SKM-1 (cell line): ENCODE data around the gene NFIB.

Source experiments
- DNase-seq: peaks from one replicate; lab custom pipeline; 2025; ENCODE audit not compliant: unreplicated experiment; lab: John Stamatoyannopoulos, UW

Gene NFIB

DNA sequence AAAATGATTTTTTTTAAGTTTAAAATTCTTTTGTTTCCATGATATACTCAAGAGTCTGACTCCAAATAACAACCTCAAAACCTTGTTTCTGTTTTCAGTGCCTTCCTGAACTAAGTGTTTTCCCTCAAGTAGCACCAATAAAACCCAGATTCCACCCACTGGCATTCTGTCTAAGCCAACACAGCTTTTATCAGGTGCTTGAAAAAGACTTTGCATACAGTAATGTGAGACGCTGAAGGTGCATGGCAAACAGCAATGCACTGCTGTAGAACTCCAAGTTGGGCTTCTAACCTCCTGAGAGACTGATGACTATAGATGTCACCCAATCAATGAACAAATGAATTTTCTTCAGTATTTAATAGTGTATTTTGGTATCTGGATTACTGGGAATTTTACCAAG, 95.7 kb downstream of the NFIB start:
- no peak for DNase-seq

DNA sequence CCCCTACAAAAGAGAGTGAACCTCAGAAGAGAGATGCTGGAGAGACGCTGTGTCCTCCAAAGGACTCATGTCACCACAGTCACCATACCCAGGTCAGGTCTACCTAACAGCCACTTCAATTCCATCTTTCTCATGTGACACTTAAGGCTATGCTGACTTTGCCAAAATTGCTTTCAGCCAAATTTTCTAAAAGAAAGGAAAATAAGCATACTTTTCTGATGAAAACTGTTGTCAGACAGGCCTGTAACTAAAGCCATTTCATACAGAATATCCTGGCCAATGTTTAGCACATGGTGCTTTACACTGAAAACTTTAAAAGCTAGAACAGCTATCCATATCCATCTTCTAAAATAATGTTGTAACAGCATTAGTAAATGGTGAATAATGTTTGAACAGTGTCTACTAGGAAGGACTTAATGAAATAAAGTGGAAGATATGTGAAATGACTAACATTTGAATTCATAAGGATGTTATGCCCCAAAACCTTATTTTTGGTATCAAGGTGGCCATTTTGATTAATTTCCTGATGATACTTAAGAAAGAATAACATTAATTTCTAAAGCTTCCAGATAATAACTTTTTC, 97.2 kb downstream of the NFIB start:
- no peak for DNase-seq

DNA sequence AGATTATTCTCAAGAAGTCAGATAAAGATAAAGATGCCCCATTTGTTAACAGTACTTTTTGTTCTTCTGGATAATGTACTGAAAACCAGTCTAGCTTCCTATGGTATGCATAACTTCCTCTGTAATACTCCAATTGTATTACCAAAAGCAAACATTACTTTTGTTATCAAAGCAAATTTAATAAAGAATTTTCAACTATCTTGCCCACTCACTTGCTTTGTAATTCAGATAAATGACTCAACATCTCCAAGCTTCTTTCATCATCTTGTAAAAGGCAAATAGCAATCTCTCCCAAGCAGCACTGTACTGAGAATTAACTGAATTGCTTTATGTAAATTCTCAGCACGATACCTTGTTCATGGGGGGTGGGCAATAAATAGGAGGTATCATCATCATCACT, 98.3 kb downstream of the NFIB start:
- no peak for DNase-seq

DNA sequence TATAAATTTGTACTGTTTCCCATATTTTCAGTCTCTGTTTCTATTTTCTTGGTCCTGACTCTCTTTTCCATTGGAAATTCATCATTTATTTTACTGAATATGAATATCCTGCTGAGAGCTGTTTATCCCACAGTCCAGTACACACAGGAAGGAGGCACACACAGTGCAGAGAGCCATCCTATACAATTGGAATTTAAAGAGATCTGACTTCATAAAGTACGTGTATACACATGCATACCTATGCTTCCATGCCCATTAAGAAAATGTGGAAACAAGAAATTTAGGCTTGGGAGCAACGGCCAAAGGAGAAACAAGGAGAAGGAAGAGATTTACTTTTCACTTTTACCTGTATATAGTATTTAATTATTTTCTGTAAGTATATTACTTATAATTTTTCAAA, 99.2 kb downstream of the NFIB start:
- no peak for DNase-seq

DNA sequence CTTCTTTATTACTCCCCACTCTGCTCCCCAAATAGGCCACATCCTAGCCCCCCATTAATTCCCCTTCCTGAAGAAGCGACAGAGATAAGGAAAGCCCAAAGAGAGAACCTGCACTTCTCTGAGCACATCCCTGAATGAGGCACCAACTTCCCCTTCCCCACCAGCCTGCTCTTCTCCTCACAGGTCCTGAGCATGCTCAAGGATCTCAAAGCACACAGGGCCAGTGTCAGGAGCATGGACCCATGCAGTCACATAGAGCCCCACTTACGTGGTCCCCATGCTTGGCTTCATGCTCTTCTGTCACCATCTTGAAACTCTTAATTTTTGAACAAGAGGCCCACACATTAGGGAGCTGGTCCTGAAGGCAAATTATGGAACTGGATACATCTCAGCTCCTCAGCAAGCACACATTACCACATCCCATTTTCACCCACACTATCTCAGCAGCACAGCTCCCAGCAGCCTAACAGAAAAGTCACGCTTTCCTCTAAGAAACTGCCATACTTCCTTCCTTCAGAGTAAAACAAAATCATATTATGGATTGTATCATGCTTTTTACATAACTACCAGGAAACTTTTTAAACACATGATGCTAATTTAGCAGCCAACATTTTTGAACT, 99.8 kb downstream of the NFIB start:
- no peak for DNase-seq

DNA sequence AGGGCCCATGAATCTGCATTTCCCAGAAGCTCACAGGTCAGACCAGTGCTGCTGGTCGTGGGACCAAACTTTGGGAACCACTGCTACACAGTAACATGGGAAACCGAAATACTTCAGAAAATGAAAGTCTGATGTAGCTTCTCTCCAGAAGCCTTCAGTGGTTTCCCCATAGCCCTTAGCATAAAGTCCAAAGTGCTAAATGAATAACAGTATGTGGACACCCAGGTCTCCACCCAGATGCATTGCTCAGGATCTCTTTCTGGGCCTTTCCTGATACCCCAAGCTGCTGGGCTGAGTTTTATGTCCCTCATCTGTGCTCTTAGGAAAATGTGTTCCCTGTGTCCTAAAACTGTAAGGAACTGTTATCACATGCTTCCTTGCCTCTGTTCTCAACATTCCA, 100.4 kb downstream of the NFIB start:
- no peak for DNase-seq

DNA sequence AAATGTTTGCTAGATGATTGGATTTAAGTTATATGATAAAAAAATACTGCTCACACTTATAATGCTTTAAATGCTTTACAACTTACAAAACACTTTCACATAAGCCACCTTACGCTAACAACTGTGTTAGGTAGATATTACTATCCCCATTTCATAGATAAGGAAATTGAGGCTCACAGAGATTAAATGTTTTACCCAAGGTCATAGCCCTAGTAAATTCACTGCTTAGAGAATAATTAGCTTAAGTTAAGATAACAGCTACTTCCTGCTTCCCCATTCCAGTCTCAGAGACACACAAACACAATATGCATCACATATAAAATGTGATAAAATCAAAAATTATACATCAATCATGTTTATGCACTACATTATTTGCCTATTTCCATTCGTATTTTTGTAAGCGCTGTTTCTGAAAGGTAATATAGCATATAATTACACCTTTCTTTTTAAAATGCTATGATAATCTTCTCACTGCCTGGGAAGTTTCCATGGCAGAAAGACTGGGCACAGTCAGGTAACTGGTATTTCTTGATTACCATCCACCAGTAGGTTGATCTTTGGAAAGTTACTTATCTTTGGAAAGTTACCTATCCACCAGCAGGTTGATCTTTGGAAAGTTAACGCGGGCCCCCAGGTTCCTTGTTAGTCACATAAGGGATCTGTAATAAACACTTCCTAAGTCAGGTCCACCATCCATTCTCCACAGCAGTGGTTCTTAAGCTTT, 101.1 kb downstream of the NFIB start:
- DNase-seq: no peak

DNA sequence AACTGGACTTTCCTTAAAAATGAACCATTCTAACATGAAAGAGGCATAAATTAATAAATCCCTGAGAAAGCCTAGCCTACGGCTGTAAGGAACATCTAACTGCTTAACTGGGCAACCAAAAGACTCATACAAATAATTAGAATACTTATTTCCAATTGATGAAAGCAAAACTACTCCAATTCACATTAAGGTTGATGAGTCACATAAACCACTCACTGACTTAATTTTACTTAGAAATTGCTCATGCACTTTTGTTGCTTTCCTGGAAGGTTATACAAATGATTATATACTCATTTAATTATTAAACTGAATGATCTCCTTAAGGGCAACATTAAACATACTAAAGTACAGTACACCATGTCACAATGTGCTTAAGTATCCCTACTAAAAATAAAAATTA, 101.9 kb downstream of the NFIB start:
- DNase-seq: no peak

DNA sequence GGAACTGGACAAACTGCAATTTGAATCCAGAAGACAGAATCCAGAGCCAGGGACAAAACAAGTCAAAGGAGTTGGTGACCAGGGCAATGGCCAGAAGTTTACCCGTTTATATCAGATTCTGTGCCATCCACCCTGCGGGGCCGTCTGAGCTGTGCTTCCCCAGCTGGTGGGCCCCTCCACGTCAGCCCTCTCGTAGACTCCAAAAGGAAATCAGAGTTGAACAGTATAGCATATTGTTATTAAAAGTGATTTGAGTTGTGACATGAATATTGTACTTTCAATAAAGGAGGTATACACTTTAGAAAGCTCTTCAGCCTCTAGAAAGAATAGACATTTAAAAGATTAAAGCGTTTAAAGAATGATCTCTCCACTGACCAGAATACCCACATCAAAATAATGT, 102.4 kb downstream of the NFIB start:
- no peak for DNase-seq

DNA sequence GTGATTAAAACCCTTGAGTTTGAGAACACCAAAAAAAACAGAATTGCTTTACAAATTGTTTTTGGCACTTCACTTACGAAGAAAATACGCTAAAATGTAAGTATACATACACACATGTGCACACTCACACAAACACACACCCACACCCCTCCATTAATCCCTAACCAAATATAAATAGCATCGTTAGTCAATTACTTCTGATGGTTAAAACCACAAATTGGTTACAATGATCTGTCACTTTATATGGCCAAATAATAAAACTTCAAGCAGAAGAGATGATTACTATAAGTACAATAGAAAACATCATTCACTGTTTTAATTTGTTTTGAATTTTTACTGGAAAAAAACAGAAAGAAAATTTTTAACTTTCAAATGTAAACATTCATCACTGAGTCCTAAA, 103.5 kb downstream of the NFIB start:
- DNase-seq: no peak

DNA sequence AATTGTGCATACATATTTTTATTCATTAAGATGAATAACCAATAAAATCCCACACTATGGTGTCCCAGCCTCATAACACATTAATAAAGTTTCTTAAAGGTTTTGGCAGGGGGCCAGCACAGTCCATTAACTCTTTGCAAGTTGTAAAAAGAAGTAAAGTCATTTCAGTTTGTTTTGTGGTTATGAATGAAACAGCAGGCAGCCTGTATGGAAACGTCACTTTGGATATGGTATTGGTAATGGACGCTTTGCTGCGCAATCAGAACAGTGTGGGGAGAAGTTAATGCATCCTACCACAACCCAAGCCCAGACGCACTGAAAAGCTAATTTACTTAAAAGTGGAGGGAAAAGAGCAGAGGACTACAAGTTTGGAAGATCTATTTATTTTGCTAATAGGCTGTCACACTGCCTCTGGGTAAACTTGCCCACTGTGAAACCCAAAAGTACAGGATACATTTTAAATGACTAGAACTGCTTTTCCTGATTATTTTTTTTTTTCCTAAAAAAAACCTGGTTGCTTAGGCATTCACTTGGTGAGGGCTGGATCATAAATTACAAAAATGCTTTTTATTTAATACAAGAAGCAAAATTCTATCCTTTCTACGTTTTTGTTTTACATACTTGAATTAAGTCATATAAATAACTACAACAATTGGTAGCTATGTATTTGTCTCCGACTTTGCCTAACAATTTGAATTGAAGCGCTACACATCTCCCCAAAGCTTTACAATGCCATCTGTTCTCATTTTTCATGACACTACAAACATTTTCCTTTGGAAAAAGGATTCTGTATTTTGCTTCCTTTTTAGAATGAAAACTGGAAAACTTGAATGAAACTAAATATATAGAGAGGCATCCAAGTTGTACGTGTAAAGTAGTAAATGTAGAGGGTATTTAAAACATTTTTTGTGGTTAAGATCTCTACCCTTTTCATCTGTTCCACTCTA, 104.3 kb downstream of the NFIB start:
- DNase-seq: no peak

DNA sequence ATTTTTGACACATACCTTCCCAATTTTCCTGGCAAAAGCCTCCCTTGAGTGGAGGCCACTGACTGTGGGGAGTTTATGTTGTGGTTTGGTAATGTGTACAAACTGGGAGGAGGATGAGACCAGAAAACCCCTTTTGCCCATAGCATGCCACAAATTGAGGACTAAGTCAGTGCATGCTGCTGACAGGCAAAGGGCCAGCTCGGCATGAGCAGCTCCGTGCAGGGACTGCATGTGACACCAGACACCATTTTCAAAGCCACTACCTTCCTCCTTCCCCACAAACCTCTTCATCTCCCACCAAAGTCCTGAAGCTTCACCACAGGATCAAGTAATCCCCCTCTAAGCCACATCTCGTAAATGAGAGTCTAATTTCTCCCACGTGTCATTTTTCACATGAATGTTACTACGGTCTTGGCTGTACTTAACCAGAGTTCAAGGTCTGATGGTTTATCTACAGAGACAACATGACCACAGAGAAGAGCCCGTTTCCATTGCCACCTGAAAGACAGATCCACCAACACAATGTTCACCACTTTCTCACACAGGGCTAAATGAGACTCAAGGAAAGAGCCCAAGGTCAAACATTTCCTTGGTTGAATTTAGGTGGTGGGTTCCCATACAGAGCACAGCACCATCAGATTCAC, 106.5 kb downstream of the NFIB start:
- DNase-seq: no peak

DNA sequence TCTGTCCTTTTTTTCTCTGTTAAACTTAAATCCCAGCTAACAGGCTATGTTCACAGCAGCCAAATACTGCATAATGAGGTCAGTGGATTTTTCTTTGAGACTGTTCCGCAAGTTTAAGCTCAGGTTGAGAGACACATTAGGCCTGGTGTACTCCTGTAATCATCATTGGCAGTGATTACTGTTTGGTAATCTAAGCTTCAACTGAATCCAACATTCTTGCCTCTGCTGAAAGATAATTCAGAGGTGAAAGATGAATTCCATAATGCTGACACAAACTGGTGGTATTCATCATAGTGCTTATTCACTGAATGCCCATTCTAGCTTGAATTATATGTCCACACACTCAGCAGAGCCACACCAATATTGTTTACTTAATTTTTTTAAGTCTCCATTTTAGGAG, 108.5 kb downstream of the NFIB start:
- DNase-seq: no peak

DNA sequence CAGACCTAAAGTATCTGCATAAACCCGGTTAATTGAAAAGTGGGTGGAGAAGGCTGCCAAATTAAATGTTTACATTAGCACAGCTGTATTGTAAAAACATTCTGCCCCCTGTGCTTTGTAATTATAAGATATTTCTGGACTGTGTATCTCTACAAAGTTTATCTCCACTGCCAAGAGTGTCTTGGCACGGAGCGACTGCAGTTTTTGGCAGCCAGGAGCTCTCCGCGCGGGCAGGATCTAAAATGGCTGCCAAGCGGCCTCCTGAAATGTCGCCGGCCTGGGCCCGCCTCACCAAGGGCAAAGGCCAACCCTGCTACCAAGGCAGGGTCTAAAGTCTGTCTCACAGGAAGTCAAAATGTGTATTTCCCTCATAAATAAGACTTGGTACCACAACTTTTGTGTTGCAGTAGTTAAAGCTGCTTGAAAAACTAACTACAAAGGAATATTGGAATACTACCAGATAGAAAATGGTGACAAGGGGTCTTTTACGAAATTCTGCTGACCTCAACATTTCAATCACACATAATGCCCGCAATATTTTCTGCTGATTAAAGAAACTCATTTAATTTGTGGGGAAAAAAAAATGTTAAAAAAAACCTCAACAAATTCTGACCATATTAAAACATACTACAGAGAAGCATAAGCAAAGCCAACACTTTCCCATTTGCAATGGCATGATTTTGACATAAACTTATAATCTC, 110.4 kb downstream of the NFIB start:
- no peak for DNase-seq

DNA sequence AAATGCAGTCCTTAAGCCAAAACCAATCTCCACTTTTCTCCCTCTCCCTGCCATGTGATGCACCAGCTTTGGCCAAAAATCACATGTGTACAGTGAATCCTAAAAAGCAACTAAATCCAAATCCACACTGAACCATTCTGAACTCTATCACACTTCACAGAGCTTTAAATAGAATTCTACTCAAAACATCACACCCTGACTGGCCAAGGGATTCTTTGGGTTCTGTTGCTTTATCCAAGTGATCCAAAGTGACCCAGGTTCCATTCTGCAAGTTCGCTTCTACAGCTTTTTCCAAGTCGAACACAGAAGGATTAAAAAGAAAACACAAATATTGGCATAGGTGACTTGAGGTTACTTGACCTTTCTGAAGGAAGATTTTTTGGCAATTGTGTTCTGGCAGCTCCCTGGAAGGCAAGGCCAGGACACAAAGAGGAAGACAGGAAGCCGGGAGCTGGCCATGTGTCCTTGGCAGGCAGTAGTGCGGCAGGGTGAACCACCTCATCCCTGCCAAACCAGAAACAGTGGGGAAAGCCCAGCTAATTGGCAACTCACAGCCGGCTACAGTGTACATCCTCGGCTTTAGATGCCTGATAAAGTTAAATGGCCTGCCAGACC, 115.0 kb downstream of the NFIB start:
- DNase-seq: no peak

DNA sequence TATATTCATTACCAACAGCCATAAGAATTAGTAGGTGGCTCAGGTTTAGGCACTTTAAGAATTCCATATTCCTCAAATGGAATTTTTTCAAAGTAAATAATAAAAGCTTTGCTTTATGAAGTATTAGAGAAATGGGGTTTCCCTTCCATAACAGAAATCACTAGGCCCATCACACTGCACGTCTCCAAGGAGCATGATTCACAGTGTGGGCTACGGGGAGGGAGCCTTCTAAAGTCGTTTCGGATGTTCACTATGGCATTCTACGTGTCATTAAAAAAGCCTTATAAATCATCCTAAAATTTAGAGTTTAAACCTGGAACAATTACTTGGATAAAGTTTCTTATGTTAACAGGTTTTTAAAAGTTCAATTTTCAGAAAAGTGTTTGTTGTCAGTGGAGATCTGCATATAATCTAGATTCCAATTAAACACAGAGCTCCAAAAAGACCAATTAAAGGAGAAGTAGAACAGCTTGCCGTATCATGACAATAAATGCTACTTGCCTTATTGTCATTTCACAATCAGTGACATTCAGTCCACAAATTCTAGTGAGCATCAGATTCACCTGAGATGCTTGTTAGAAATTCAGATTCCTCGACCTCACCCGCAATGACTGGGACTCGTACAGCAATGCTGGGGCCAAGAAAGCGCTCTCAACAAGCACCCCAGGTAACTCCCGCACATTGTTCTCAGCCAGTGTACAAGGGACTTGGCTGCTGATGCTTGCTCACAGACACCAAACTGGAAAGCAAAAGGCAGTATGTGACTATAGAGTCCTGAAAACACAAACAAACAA, 115.7 kb downstream of the NFIB start:
- no peak for DNase-seq

DNA sequence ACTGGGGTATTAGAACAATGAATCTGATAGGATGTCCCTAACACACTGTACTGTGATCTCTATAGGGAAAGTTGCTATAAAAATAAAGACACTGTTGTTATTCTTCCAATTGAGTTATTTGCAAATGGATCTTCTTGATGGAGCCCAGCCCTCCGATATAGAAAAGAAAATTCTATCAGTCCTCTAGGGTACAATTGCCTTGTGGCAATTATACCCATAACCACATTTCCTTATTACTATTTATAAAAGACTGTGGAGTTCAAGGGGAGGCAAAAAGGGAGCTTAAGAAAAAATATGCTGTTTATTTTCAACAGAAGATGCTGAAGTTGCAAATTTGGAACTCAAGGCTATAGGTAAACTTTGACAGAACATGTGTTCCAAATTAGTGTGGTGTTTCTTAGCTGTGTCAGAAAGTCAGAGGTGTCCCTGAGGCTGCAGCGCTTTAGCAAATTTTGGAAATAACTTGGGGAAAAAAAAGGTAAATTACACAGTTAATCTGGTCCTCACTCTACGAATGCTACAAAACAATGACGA, 116.5 kb downstream of the NFIB start:
- no peak for DNase-seq

DNA sequence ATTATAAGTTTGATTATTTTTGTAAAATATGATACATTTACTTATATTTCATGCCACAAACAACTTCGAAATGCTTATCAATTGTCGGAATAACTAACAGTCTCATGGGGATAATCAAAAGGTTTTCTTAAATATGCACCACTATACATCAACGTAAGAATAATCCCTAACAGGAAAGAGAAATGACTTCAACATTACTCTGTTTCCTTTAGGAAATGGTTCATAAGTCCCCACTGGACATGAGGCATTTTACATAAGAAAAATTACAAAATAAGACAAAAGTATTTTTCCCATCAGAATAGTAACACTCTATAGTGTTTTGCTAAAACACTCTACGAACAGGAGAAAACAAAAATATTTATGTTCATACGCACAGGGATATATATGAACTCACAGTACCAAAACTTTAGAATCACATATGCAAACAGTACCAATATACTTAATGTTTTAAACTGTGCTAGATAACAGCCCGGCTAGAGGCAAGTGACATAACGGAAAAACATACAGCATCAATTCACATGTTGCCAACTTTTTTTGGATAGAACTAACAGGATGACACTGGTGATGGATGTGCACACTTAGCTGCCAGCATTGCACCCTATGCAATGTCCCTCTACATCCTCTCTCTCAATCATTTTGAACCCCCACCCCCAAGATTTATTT, 120.5 kb downstream of the NFIB start:
- DNase-seq: no peak
